Measurements from ENCODE around the gene CLIC5.

Gene CLIC5

GRCh38 chr6:46015119-46015968 is at the start of gene CLIC5:
TSS of gene CLIC5 (minus strand) at chr6:46015860. CDS start at chr6:46015542, 318 bp downstream.
- DNase-seq, result peak; percentile 12

GRCh38 chr6:46062991-46063390 is 47.3 kb upstream of the CLIC5 start:
- DNase-seq, result no peak

- DNase-seq, result no peak
Measured at GRCh38 chr6:46062312-46062711, 46.7 kb upstream of the CLIC5 start.

- no peak for DNase-seq
Measured at GRCh38 chr6:46061497-46061896, 45.8 kb upstream of the CLIC5 start.

- no peak for DNase-seq
Measured at GRCh38 chr6:46059608-46060007, 43.9 kb upstream of the CLIC5 start.

GRCh38 chr6:46058951-46059350 is 43.3 kb upstream of the CLIC5 start:
- DNase-seq, result no peak

GRCh38 chr6:46057792-46058191 is 42.1 kb upstream of the CLIC5 start:
- DNase-seq, result no peak

- DNase-seq, result no peak
Measured at GRCh38 chr6:46056906-46057529, 41.4 kb upstream of the CLIC5 start.

- no peak for DNase-seq
Measured at GRCh38 chr6:46054516-46054915, 38.9 kb upstream of the CLIC5 start.

- DNase-seq, result no peak
Measured at GRCh38 chr6:46053039-46053933, 37.6 kb upstream of the CLIC5 start.

- DNase-seq, result no peak
Measured at GRCh38 chr6:46052479-46052878, 36.8 kb upstream of the CLIC5 start.

- no peak for DNase-seq
Measured at GRCh38 chr6:46051962-46052361, 36.3 kb upstream of the CLIC5 start.

GRCh38 chr6:46050845-46051405 is 35.3 kb upstream of the CLIC5 start:
- DNase-seq, result no peak

- no peak for DNase-seq
Measured at GRCh38 chr6:46048646-46049297, 33.1 kb upstream of the CLIC5 start.

GRCh38 chr6:46046558-46047174 is 31.0 kb upstream of the CLIC5 start:
- DNase-seq, result no peak

- peak; percentile 39 for DNase-seq
Measured at GRCh38 chr6:46044881-46045617, 29.4 kb upstream of the CLIC5 start.

- DNase-seq, result peak; percentile 4
Measured at GRCh38 chr6:46042355-46042999, 26.8 kb upstream of the CLIC5 start.

- no peak for DNase-seq
Measured at GRCh38 chr6:46040288-46040687, 24.6 kb upstream of the CLIC5 start.

GRCh38 chr6:46039646-46040045 is 24.0 kb upstream of the CLIC5 start:
- DNase-seq, result no peak

- no peak for DNase-seq
Measured at GRCh38 chr6:46036911-46037310, 21.3 kb upstream of the CLIC5 start.

GRCh38 chr6:46035242-46035641 is 19.6 kb upstream of the CLIC5 start:
- no peak for DNase-seq

Data from stimulated activated CD4-positive, alpha-beta T cell treated with anti-CD3 and anti-CD28 coated beads, Interleukin-1b, Interleukin-23, amount 100 ng/mL, for 48 hours (primary cell).